HepG2 (cell line): ENCODE results near the gene OSBPL5.

ENCODE experiments used
- ERF ChIP-seq: IDR thresholded peaks from 2 replicates; pipeline ENCODE4 v1.6.1; 2018; ENCODE audit warnings: missing biosample characterization, missing genetic modification reagents
- HCFC1 ChIP-seq: fragments of 150-350 bp; IDR thresholded peaks from 2 replicates; pipeline ENCODE4 v1.6.1; 2014; ENCODE audit warnings: low read depth, low read length
- IRF2 ChIP-seq: IDR thresholded peaks from 2 replicates; pipeline ENCODE4 v1.6.1; 2018; ENCODE audit warnings: missing genetic modification reagents, missing compliant biosample characterization
- KLF6 ChIP-seq: IDR thresholded peaks from 2 replicates; pipeline ENCODE4 v1.8.0; 2016; ENCODE audit warnings: missing biosample characterization, missing genetic modification reagents
- NFE2L1 ChIP-seq: sonication (generic); formaldehyde crosslinking; IDR thresholded peaks from 2 replicates; pipeline ENCODE4 v1.4.0; 2020; ENCODE audit warnings: missing genetic modification reagents, mild to moderate bottlenecking, borderline replicate concordance
- RXRB ChIP-seq: IDR thresholded peaks from 2 replicates; pipeline ENCODE4 v1.6.1; 2016; ENCODE audit warnings: borderline replicate concordance, missing genetic modification reagents, missing compliant biosample characterization
- SALL2 ChIP-seq: sonication (generic); formaldehyde crosslinking; IDR thresholded peaks from 2 replicates; pipeline ENCODE4 v1.8.1; 2023; ENCODE audit warnings: mild to moderate bottlenecking, missing genetic modification reagents, inconsistent platforms
- SOX5 ChIP-seq: IDR thresholded peaks from 2 replicates; pipeline ENCODE4 v1.6.1; 2016; ENCODE audit warnings: borderline replicate concordance
- ZNF468 ChIP-seq: sonication (generic); formaldehyde crosslinking; IDR thresholded peaks from 2 replicates; pipeline ENCODE4 v1.8.0; 2022; ENCODE audit warnings: mild to moderate bottlenecking, moderate library complexity, missing genetic modification reagents
- ZNF674 ChIP-seq: sonication (generic); formaldehyde crosslinking; IDR thresholded peaks from 2 replicates; pipeline ENCODE4 v1.5.0; 2020; ENCODE audit warnings: low read depth, mild to moderate bottlenecking, missing genetic modification reagents
- ZNF75D ChIP-seq: sonication (generic); formaldehyde crosslinking; IDR thresholded peaks from 2 replicates; pipeline ENCODE4 v1.8.1; 2023; ENCODE audit warnings: missing genetic modification reagents, mild to moderate bottlenecking, borderline replicate concordance
- TF ChIP-seq, protein P1 (sequence below): sonication (generic); formaldehyde crosslinking; conservative IDR thresholded peaks from 2 replicates; pipeline ENCODE4 v1.8.1; 2023; ENCODE audit warnings: missing genetic modification reagents
- TF ChIP-seq, protein P2 (sequence below): sonication (generic); formaldehyde crosslinking; IDR thresholded peaks from 2 replicates; pipeline ENCODE4 v1.5.0; 2020; ENCODE audit warnings: mild to moderate bottlenecking, missing genetic modification reagents, moderate library complexity
- TF ChIP-seq, protein P3 (sequence below): sonication (generic); formaldehyde crosslinking; IDR thresholded peaks from 2 replicates; pipeline ENCODE4 v1.5.1; 2020; ENCODE audit warnings: missing genetic modification reagents, mild to moderate bottlenecking, borderline replicate concordance

DNA sequence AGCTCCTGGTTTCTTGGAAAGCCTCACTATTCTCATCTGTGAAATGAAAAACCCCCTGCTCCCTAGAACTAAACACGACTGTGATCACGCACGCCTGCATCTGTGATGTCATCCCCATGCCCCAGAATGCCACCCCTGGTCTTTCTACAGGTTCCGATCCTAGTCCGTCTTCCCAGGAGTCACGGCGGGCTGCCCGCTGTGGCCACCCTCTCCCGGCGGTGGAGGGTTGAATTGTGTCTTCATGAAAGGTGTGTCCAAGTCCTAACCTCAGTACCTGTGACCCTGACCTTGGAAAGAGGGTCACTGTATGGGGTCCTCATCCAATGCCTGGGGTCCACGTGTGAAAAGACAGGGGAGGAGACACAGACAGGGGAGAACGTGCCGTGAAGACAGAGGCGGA is 14.4 kb downstream of the OSBPL5 start:
- TF ChIP-seq ZNF674 (CRISPR knock-in tag): no peak
- TF ChIP-seq ZNF468: no peak
- TF ChIP-seq, protein P1, sequence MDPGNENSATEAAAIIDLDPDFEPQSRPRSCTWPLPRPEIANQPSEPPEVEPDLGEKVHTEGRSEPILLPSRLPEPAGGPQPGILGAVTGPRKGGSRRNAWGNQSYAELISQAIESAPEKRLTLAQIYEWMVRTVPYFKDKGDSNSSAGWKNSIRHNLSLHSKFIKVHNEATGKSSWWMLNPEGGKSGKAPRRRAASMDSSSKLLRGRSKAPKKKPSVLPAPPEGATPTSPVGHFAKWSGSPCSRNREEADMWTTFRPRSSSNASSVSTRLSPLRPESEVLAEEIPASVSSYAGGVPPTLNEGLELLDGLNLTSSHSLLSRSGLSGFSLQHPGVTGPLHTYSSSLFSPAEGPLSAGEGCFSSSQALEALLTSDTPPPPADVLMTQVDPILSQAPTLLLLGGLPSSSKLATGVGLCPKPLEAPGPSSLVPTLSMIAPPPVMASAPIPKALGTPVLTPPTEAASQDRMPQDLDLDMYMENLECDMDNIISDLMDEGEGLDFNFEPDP (CRISPR knock-in tag): no peak
- no peak for TF ChIP-seq NFE2L1 (CRISPR knock-in tag)
- no peak for TF ChIP-seq RXRB
- TF ChIP-seq, protein P2, sequence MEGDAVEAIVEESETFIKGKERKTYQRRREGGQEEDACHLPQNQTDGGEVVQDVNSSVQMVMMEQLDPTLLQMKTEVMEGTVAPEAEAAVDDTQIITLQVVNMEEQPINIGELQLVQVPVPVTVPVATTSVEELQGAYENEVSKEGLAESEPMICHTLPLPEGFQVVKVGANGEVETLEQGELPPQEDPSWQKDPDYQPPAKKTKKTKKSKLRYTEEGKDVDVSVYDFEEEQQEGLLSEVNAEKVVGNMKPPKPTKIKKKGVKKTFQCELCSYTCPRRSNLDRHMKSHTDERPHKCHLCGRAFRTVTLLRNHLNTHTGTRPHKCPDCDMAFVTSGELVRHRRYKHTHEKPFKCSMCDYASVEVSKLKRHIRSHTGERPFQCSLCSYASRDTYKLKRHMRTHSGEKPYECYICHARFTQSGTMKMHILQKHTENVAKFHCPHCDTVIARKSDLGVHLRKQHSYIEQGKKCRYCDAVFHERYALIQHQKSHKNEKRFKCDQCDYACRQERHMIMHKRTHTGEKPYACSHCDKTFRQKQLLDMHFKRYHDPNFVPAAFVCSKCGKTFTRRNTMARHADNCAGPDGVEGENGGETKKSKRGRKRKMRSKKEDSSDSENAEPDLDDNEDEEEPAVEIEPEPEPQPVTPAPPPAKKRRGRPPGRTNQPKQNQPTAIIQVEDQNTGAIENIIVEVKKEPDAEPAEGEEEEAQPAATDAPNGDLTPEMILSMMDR: no peak
- TF ChIP-seq, protein P3, sequence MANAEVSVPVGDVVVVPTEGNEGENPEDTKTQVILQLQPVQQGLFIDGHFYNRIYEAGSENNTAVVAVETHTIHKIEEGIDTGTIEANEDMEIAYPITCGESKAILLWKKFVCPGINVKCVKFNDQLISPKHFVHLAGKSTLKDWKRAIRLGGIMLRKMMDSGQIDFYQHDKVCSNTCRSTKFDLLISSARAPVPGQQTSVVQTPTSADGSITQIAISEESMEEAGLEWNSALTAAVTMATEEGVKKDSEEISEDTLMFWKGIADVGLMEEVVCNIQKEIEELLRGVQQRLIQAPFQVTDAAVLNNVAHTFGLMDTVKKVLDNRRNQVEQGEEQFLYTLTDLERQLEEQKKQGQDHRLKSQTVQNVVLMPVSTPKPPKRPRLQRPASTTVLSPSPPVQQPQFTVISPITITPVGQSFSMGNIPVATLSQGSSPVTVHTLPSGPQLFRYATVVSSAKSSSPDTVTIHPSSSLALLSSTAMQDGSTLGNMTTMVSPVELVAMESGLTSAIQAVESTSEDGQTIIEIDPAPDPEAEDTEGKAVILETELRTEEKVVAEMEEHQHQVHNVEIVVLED: no peak
- TF ChIP-seq IRF2 (CRISPR knock-in tag): no peak
- no peak for TF ChIP-seq KLF6
- no peak for TF ChIP-seq ERF (CRISPR knock-in tag)
- no peak for TF ChIP-seq HCFC1
- no peak for TF ChIP-seq SALL2
- no peak for TF ChIP-seq SOX5 (CRISPR knock-in tag)
- TF ChIP-seq ZNF75D (CRISPR knock-in tag): no peak
